ENCODE measurements around the gene COQ10A.

The COQ10A gene

DNA sequence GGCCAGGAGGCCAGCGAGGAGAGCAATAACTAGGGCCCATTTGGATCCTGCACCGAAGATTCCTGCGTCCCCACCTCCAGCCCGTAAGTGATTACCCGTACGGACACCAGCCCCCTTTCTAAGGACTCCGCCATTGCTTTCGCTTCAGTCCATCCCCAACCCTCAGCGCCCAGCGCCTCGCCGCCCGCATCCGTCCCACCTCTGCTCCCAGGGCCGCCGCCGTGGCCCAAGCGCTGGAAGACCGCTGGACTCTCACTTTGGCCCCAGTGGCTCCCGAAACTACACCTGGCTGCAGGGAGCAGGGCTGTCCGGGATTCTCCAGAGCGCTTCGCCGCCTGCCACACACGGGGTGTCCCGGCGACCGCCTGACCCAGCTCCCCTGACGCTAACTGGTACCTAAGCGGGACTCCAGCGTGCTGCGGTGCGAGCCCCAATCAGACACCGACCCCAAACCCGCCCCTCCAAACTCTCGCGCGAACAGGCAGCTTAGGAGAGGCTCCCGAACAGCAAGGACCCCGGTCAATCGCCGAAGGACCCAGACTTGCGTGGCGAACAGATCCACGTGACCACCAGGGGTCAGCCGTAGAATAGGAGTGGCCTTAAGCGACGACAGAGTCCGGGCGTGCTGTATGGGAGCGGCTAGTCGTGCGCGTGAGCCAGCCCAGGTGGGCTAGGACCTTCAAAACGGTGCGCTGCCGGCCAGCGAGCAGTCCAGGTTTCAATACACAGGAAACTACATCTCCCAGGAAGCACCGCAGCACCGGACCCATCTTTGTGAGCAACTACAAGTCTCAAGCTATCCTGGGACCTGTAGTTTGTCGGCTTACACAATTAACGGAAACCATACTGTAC, 49.1 kb downstream of the COQ10A start, which contains the start of gene CNPY2:
Gene CNPY2, minus strand, starts transcription at position 367 of the 852 bp plus-strand sequence. CDS start 771 bp downstream, outside the sequence.
- Histone ChIP-seq H2AFZ (ENCODE audit: low read length) (no peak within 1 kb of the TSS), H3K9me3 (ENCODE audit: low read length) (no peaks in the 10 kb centered on the region), H3K27me3 (ENCODE audit: insufficient read depth, low read length) (no peaks in the 10 kb centered on the region), H3K9me2 (ENCODE audit: low read depth, low read length) (no peaks in the 10 kb centered on the region), H3K9ac (ENCODE audit: low read length) (peak within 1 kb of the TSS; percentile 88), H3K4me1 (ENCODE audit: insufficient read depth, low read length, severe bottlenecking) (peaks cover 18% of the 10 kb centered on the region), H3F3A (ENCODE audit: insufficient read depth, low read length) (no peaks in the 10 kb centered on the region), H3K79me2 (ENCODE audit: insufficient read depth, low read length) (peaks cover 4% of the 10 kb centered on the region; the same call in 1 of the 2 replicates), H3K4me2 (ENCODE audit: low read length) (peak within 1 kb of the TSS; percentile 80), H3K4me3 (ENCODE audit: low read depth, low read length, poor library complexity, severe bottlenecking) (peak within 1 kb of the TSS; percentile 83), H3K36me3 (ENCODE audit: insufficient read depth, low read length) (peaks cover 30% of the 10 kb centered on the region), H4K20me1 (ENCODE audit: insufficient read depth, low read length) (no peaks in the 10 kb centered on the region), H3K27ac (ENCODE audit: low read depth, low read length, poor library complexity, severe bottlenecking) (peak within 1 kb of the TSS; percentile 63)
- TF ChIP-seq, protein P1, sequence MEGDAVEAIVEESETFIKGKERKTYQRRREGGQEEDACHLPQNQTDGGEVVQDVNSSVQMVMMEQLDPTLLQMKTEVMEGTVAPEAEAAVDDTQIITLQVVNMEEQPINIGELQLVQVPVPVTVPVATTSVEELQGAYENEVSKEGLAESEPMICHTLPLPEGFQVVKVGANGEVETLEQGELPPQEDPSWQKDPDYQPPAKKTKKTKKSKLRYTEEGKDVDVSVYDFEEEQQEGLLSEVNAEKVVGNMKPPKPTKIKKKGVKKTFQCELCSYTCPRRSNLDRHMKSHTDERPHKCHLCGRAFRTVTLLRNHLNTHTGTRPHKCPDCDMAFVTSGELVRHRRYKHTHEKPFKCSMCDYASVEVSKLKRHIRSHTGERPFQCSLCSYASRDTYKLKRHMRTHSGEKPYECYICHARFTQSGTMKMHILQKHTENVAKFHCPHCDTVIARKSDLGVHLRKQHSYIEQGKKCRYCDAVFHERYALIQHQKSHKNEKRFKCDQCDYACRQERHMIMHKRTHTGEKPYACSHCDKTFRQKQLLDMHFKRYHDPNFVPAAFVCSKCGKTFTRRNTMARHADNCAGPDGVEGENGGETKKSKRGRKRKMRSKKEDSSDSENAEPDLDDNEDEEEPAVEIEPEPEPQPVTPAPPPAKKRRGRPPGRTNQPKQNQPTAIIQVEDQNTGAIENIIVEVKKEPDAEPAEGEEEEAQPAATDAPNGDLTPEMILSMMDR (IDR thresholded peaks at IDR 0.05; ENCODE audit: low read length) = no peak; the same call in 1 of the 2 replicates
- no peak for TF ChIP-seq EZH2 (IDR thresholded peaks at IDR 0.05; ENCODE audit: borderline replicate concordance, low read length)

DNA sequence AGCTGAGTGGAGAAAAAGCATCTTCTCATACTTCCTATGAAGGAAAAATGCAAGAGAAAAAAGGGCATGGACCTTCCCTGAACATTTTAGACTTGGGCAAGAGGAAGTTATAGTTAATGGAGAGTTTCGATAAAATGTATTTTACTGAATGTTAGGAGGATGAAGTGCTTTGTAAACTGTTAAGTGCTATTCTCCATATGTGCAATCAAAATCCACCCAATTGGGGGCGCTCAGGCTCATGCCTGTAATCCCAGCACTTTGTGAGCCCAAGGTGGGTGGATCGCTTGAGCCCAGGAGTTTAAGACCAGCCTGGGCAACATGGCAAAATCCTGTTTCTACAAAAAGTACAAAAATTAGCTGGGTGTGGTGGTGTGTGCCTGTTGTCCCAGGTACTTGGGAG, 50.9 kb downstream of the COQ10A start:
- H3K9me3 ChIP-seq (ENCODE audit: low read length) = no peaks in the 10 kb centered on the region
- H4K20me1 ChIP-seq (ENCODE audit: insufficient read depth, low read length) = no peaks in the 10 kb centered on the region
- H3K4me1 ChIP-seq (ENCODE audit: insufficient read depth, low read length, severe bottlenecking) = peaks cover 18% of the 10 kb centered on the region
- H3K9ac ChIP-seq (ENCODE audit: low read length) = no peak overlapping the region
- no peak overlapping the region for H3K4me2 ChIP-seq (ENCODE audit: low read length)
- H3K36me3 ChIP-seq (ENCODE audit: insufficient read depth, low read length) = peaks cover 33% of the 10 kb centered on the region; the same call in 1 of the 2 replicates
- H3K27ac ChIP-seq (ENCODE audit: low read depth, low read length, poor library complexity, severe bottlenecking) = no peak overlapping the region
- TF ChIP-seq, protein P1 (IDR thresholded peaks at IDR 0.05; ENCODE audit: low read length) = peak; percentile 40; the same call in 1 of the 2 replicates
- TF ChIP-seq EZH2 (IDR thresholded peaks at IDR 0.05; ENCODE audit: borderline replicate concordance, low read length) = no peak
- no peaks in the 10 kb centered on the region for H3K27me3 ChIP-seq (ENCODE audit: insufficient read depth, low read length)
- no peaks in the 10 kb centered on the region for H3K9me2 ChIP-seq (ENCODE audit: low read depth, low read length)
- H2AFZ ChIP-seq (ENCODE audit: low read length) = no peak overlapping the region
- no peaks in the 10 kb centered on the region for H3F3A ChIP-seq (ENCODE audit: insufficient read depth, low read length)
- peaks cover 4% of the 10 kb centered on the region; the same call in 1 of the 2 replicates for H3K79me2 ChIP-seq (ENCODE audit: insufficient read depth, low read length)
- no peak overlapping the region for H3K4me3 ChIP-seq (ENCODE audit: low read depth, low read length, poor library complexity, severe bottlenecking)

Measured in OCI-LY1 (cell line).